Measurements from ENCODE around the gene PGM5.

The PGM5 gene

DNA sequence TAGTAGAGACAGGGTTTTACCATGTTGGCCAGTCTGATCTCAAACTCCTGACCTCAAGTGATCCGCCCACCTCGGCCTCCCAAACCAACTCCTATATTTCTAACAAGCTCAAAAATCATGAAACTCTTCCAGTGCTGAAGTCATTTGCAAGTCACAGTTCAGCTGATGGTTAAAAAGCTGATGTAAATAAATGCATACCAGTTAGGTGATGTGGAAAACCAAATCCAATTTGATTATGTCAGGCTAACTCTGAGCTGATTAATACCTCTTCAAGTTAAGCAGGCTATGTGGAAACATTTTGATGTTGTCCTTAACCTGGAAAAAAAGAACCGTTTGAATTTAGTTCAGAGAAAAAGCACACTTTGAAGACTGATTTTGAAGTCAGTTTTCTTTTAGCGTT is 133.2 kb downstream of the PGM5 start:
- H3K36me3 ChIP-seq (ENCODE audit: insufficient read depth, insufficient read length, low read length), result no peaks in the 10 kb centered on the region
- no peaks in the 10 kb centered on the region for H3K4me1 ChIP-seq (ENCODE audit: insufficient read depth, insufficient read length)
- TF ChIP-seq YY1 (IDR thresholded peaks at IDR 0.05; ENCODE audit: insufficient read depth, insufficient read length) (no peak), SUZ12 (IDR thresholded peaks at IDR 0.05; ENCODE audit: extremely low read depth, insufficient read depth, insufficient read length) (no peak), ZNF274 (IDR thresholded peaks at IDR 0.05; ENCODE audit: low read depth, low read length) (no peak)
- no peak overlapping the region for H3K9ac ChIP-seq (ENCODE audit: insufficient read length, low read depth)
- no peak for DNase-seq (ENCODE audit: low read depth, low spot score)
- no peak overlapping the region for H3K4me3 ChIP-seq (ENCODE audit: insufficient read length, low read depth)
- H3K9me3 ChIP-seq (ENCODE audit: insufficient read depth, low read length), result peaks cover 24% of the 10 kb centered on the region
- H3K27me3 ChIP-seq (ENCODE audit: insufficient read depth, insufficient read length), result peaks cover 13% of the 10 kb centered on the region

DNA sequence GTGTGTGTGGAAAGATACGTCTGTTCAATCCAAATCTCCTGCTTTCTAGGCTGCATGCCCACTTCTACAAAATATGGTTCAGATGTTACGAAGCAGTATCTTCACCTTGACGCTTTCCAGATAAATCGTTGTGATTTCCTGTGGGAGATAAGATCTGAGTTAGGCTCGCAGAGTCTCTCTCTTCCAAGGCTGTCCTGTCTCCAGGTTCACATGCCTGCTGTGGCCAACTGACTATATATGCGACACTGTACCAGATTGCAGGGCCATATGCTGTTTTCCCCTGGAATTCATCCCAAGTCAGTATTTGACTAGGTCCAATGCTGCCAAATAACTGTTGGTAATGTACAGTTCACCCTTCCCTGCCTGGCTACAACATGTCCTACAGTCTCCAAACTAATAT is 136.4 kb downstream of the PGM5 start:
- no peak overlapping the region for H3K9ac ChIP-seq (ENCODE audit: insufficient read length, low read depth)
- no peaks in the 10 kb centered on the region for H3K9me3 ChIP-seq (ENCODE audit: insufficient read depth, low read length)
- H3K36me3 ChIP-seq (ENCODE audit: insufficient read depth, insufficient read length, low read length), result no peaks in the 10 kb centered on the region
- H3K27me3 ChIP-seq (ENCODE audit: insufficient read depth, insufficient read length), result peaks cover 32% of the 10 kb centered on the region
- H3K4me1 ChIP-seq (ENCODE audit: insufficient read depth, insufficient read length), result no peaks in the 10 kb centered on the region
- no peak overlapping the region for H3K4me3 ChIP-seq (ENCODE audit: insufficient read length, low read depth)
- no peak for TF ChIP-seq SUZ12 (IDR thresholded peaks at IDR 0.05; ENCODE audit: extremely low read depth, insufficient read depth, insufficient read length)
- no peak for DNase-seq (ENCODE audit: low read depth, low spot score)

DNA sequence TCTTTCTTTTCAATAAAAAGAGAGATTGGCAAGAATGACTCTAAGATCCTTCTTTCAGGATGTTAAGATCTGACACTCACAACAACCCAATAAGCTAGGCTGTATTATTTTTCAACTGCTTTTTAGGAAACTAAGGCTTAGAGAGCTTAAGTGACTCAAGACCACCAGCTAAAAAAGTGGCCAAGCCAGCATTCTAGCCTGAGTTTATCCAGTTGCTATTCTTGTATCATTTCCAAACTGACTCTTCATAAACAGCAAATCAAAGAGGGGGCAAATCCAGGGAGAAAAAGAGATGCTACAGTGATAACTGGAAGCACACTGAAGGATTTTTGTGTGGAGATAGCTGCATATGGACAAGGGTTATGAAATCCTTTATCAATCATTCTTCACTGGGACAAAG is 137.1 kb downstream of the PGM5 start:
- peaks cover 36% of the 10 kb centered on the region for H3K27me3 ChIP-seq (ENCODE audit: insufficient read depth, insufficient read length)
- no peak for TF ChIP-seq YY1 (IDR thresholded peaks at IDR 0.05; ENCODE audit: insufficient read depth, insufficient read length)
- TF ChIP-seq ZNF274 (IDR thresholded peaks at IDR 0.05; ENCODE audit: low read depth, low read length), result no peak
- no peak for TF ChIP-seq SUZ12 (IDR thresholded peaks at IDR 0.05; ENCODE audit: extremely low read depth, insufficient read depth, insufficient read length)
- no peaks in the 10 kb centered on the region for H3K36me3 ChIP-seq (ENCODE audit: insufficient read depth, insufficient read length, low read length)
- no peak overlapping the region for H3K9ac ChIP-seq (ENCODE audit: insufficient read length, low read depth)
- no peaks in the 10 kb centered on the region for H3K4me1 ChIP-seq (ENCODE audit: insufficient read depth, insufficient read length)
- H3K4me3 ChIP-seq (ENCODE audit: insufficient read length, low read depth), result no peak overlapping the region
- DNase-seq (ENCODE audit: low read depth, low spot score), result no peak
- H3K9me3 ChIP-seq (ENCODE audit: insufficient read depth, low read length), result no peaks in the 10 kb centered on the region

DNA sequence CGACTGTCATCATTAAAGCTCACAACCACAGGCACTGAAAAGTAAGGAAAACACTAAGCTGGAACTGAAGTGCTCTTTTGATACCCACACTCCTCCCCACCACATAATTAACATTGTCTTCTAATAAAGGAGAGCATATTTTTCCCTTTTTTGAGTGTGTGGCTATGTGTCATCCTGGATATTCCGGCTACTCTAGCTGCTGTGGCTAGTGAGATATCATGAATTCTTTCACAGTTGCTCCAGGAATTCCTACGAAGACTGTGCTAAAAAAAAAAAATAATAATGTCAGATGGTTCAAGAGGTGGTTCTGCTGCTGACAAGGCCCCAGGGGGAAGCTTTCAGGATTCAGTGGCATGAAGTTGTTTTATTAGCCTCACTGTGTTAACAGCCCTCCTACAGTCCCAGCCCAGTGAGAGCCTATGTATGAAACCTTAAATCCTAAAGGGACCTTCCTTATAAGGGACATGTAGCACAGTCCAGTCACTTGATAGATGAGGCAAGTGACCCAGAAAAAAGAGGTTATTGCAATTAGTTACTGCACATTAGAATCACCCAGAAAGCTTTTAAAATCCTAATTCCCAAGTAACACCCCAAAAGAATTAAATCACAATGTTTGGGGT is 137.7 kb downstream of the PGM5 start:
- TF ChIP-seq SUZ12 (IDR thresholded peaks at IDR 0.05; ENCODE audit: extremely low read depth, insufficient read depth, insufficient read length) (no peak), YY1 (IDR thresholded peaks at IDR 0.05; ENCODE audit: insufficient read depth, insufficient read length) (no peak), ZNF274 (IDR thresholded peaks at IDR 0.05; ENCODE audit: low read depth, low read length) (no peak)

DNA sequence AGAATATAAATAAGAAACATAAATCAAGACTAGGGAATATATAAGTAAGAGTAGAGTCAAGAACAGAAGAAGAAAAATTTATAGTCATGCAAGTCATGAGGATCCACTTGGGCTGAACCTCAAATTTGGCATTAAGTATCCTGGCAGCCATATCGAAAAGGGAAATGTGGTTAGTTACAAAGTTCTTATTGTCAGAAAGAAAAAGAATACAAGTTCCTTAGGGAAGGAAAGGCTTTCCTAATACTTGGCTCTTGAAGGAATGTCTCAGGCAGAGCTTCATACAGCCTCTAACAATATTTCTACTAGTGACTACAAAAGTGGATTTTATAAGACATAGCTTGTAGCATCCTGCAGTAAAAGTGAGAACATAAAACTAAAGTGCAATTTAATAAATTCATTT is 138.8 kb downstream of the PGM5 start:
- Histone ChIP-seq H3K36me3 (ENCODE audit: insufficient read depth, insufficient read length, low read length) (no peaks in the 10 kb centered on the region), H3K4me1 (ENCODE audit: insufficient read depth, insufficient read length) (no peaks in the 10 kb centered on the region), H3K9me3 (ENCODE audit: insufficient read depth, low read length) (no peaks in the 10 kb centered on the region), H3K4me3 (ENCODE audit: insufficient read length, low read depth) (no peak overlapping the region), H3K9ac (ENCODE audit: insufficient read length, low read depth) (no peak overlapping the region), H3K27me3 (ENCODE audit: insufficient read depth, insufficient read length) (peaks cover 53% of the 10 kb centered on the region)
- no peak for DNase-seq (ENCODE audit: low read depth, low spot score)
- TF ChIP-seq SUZ12 (IDR thresholded peaks at IDR 0.05; ENCODE audit: extremely low read depth, insufficient read depth, insufficient read length) (no peak), ZNF274 (IDR thresholded peaks at IDR 0.05; ENCODE audit: low read depth, low read length) (no peak)

More for the DNA sequence above, 137.7 kb downstream of the PGM5 start:
- no peaks in the 10 kb centered on the region for H3K36me3 ChIP-seq (ENCODE audit: insufficient read depth, insufficient read length, low read length)
- no peak overlapping the region for H3K9ac ChIP-seq (ENCODE audit: insufficient read length, low read depth)
- H3K4me3 ChIP-seq (ENCODE audit: insufficient read length, low read depth), result no peak overlapping the region
- H3K9me3 ChIP-seq (ENCODE audit: insufficient read depth, low read length), result no peaks in the 10 kb centered on the region
- DNase-seq (ENCODE audit: low read depth, low spot score), result no peak
- no peaks in the 10 kb centered on the region for H3K4me1 ChIP-seq (ENCODE audit: insufficient read depth, insufficient read length)
- H3K27me3 ChIP-seq (ENCODE audit: insufficient read depth, insufficient read length), result peaks cover 41% of the 10 kb centered on the region

DNA sequence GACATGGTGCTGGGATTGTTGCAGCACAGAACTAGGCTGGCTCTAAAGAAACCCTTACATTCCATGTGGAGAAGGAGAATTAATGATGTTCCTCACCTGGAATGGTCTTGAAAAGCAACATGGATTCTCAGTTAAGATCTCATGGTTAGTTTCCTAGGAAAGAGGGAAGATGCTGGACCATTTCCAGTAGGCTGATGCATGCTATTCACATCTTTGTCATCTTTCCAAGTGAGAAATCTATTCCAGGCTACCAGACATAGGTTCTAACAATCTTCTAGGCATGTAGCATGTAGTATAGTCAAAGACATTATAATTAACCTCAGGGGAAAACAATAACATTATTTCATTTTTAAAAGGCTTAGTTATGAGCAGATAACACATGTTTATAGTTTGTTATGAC is 139.9 kb downstream of the PGM5 start:
- Histone ChIP-seq H3K9ac (ENCODE audit: insufficient read length, low read depth) (no peak overlapping the region), H3K27me3 (ENCODE audit: insufficient read depth, insufficient read length) (peaks cover 64% of the 10 kb centered on the region), H3K36me3 (ENCODE audit: insufficient read depth, insufficient read length, low read length) (no peaks in the 10 kb centered on the region), H3K9me3 (ENCODE audit: insufficient read depth, low read length) (no peaks in the 10 kb centered on the region), H3K4me1 (ENCODE audit: insufficient read depth, insufficient read length) (no peaks in the 10 kb centered on the region), H3K4me3 (ENCODE audit: insufficient read length, low read depth) (no peak overlapping the region)
- TF ChIP-seq SUZ12 (IDR thresholded peaks at IDR 0.05; ENCODE audit: extremely low read depth, insufficient read depth, insufficient read length) (no peak), YY1 (IDR thresholded peaks at IDR 0.05; ENCODE audit: insufficient read depth, insufficient read length) (no peak), ZNF274 (IDR thresholded peaks at IDR 0.05; ENCODE audit: low read depth, low read length) (no peak)
- no peak for DNase-seq (ENCODE audit: low read depth, low spot score)

DNA sequence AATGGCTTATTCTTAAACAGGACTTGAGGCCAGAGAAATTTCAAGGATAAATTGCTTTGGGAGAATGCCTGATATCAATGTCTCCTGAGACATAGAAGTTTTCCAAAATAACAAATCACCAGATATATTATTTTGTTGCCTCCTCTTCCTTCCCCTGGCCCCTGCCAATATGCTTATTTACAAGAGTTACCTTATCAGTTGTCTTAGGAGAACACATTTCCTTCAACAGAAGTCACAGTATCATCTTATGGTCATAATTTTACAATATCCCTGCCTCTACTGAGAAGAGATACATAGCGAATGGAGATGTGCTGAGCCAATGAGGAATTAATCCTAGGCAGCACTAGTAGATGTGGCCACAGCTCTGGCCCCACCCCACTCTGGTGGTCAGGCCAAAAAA is 141.2 kb downstream of the PGM5 start:
- Histone ChIP-seq H3K27me3 (ENCODE audit: insufficient read depth, insufficient read length) (peaks cover 77% of the 10 kb centered on the region), H3K4me1 (ENCODE audit: insufficient read depth, insufficient read length) (no peaks in the 10 kb centered on the region), H3K9me3 (ENCODE audit: insufficient read depth, low read length) (no peaks in the 10 kb centered on the region), H3K4me3 (ENCODE audit: insufficient read length, low read depth) (no peak overlapping the region), H3K9ac (ENCODE audit: insufficient read length, low read depth) (no peak overlapping the region), H3K36me3 (ENCODE audit: insufficient read depth, insufficient read length, low read length) (no peaks in the 10 kb centered on the region)
- no peak for TF ChIP-seq ZNF274 (IDR thresholded peaks at IDR 0.05; ENCODE audit: low read depth, low read length)
- TF ChIP-seq YY1 (IDR thresholded peaks at IDR 0.05; ENCODE audit: insufficient read depth, insufficient read length), result no peak
- no peak for TF ChIP-seq SUZ12 (IDR thresholded peaks at IDR 0.05; ENCODE audit: extremely low read depth, insufficient read depth, insufficient read length)
- DNase-seq (ENCODE audit: low read depth, low spot score), result no peak
